HG03039 (cell line): ENCODE results near the gene SERPINB1.

Experiments used
- ATAC-seq: cut with Tn5 transposase; IDR thresholded peaks from one replicate; pipeline ENCODE4 v1.9.1; 2021; ENCODE audit warnings: mild to moderate bottlenecking, moderate library complexity; ENCODE audit not compliant: unreplicated experiment

Gene SERPINB1

GRCh38 chr6:2850538-2851113 lies 9.0 kb upstream of the SERPINB1 start:
- ATAC-seq = no peak

- no peak for ATAC-seq
Measured at GRCh38 chr6:2848851-2849250, 7.2 kb upstream of the SERPINB1 start.

GRCh38 chr6:2845880-2846208 lies 4.2 kb upstream of the SERPINB1 start:
- ATAC-seq = no peak

GRCh38 chr6:2844008-2844407 lies 2.3 kb upstream of the SERPINB1 start:
- ATAC-seq = no peak

- no peak for ATAC-seq
Measured at GRCh38 chr6:2843138-2843740, 1.6 kb upstream of the SERPINB1 start.

GRCh38 chr6:2842139-2842552 lies 483 bp upstream of the SERPINB1 start:
- no peak for ATAC-seq

- no peak for ATAC-seq
Measured at GRCh38 chr6:2840749-2841061, 958 bp downstream of the SERPINB1 start.

- no peak for ATAC-seq
Measured at GRCh38 chr6:2839982-2840748, 1.5 kb downstream of the SERPINB1 start.

- ATAC-seq = no peak
Measured at GRCh38 chr6:2839195-2839981, 2.3 kb downstream of the SERPINB1 start.

- no peak for ATAC-seq
Measured at GRCh38 chr6:2838251-2838650, 3.4 kb downstream of the SERPINB1 start.

GRCh38 chr6:2834262-2834661 lies 7.4 kb downstream of the SERPINB1 start:
- no peak for ATAC-seq

- ATAC-seq = no peak
Measured at GRCh38 chr6:2831392-2831791, 10.3 kb downstream of the SERPINB1 start.

- no peak for ATAC-seq
Measured at GRCh38 chr6:2830183-2830582, 11.5 kb downstream of the SERPINB1 start.

GRCh38 chr6:2829253-2829652 lies 12.4 kb downstream of the SERPINB1 start:
- no peak for ATAC-seq

- ATAC-seq = no peak
Measured at GRCh38 chr6:2828629-2829028, 13.0 kb downstream of the SERPINB1 start.

- ATAC-seq = no peak
Measured at GRCh38 chr6:2827142-2827541, 14.5 kb downstream of the SERPINB1 start.

GRCh38 chr6:2826131-2826530 lies 15.5 kb downstream of the SERPINB1 start:
- ATAC-seq = no peak

GRCh38 chr6:2823104-2823850 lies 18.4 kb downstream of the SERPINB1 start:
- no peak for ATAC-seq

GRCh38 chr6:2821554-2821953 lies 20.1 kb downstream of the SERPINB1 start:
- ATAC-seq = no peak

GRCh38 chr6:2820415-2820814 lies 21.2 kb downstream of the SERPINB1 start:
- no peak for ATAC-seq

GRCh38 chr6:2819978-2820377 lies 21.7 kb downstream of the SERPINB1 start:
- ATAC-seq = no peak
